ENCODE results near the gene CLPTM1.
"Not testable (repeated sequence)": the region's sequence is repeated elsewhere in the genome, so short reads cannot be mapped to it uniquely, and the experiment has no call there.

Gene CLPTM1

GRCh38 chr19:44942067-44942571 lies 13.1 kb upstream of the CLPTM1 start, which contains the start of gene APOC4:
Gene APOC4, plus strand, starts transcription at chr19:44942237. Its CDS starts 41 bp downstream, at chr19:44942278.
- no peak for DNase-seq

GRCh38 chr19:44943801-44944249 lies 11.4 kb upstream of the CLPTM1 start:
- no peak for DNase-seq

GRCh38 chr19:44947041-44947581 lies 8.1 kb upstream of the CLPTM1 start:
- DNase-seq = no peak

GRCh38 chr19:44948237-44948636 lies 6.9 kb upstream of the CLPTM1 start:
- DNase-seq = no peak

- no peak for DNase-seq
Observed at GRCh38 chr19:44948763-44949374, 6.3 kb upstream of the CLPTM1 start.

GRCh38 chr19:44949550-44949949 lies 5.6 kb upstream of the CLPTM1 start:
- no peak for DNase-seq

- DNase-seq = no peak
Observed at GRCh38 chr19:44951179-44952159, 3.7 kb upstream of the CLPTM1 start.

- no peak for DNase-seq
Observed at GRCh38 chr19:44954278-44954648, 917 bp upstream of the CLPTM1 start.

- no peak for DNase-seq
Observed at GRCh38 chr19:44955505-44956439, 592 bp downstream of the CLPTM1 start.

- DNase-seq = no peak
Observed at GRCh38 chr19:44957526-44957925, 2.3 kb downstream of the CLPTM1 start.

- no peak for DNase-seq
Observed at GRCh38 chr19:44958090-44958489, 2.9 kb downstream of the CLPTM1 start.

GRCh38 chr19:44959691-44960090 lies 4.5 kb downstream of the CLPTM1 start:
- DNase-seq = no peak

GRCh38 chr19:44960906-44961728 lies 5.9 kb downstream of the CLPTM1 start:
- no peak for DNase-seq

GRCh38 chr19:44961821-44962220 lies 6.6 kb downstream of the CLPTM1 start:
- no peak for DNase-seq

GRCh38 chr19:44968118-44968517 lies 12.9 kb downstream of the CLPTM1 start:
- no peak for DNase-seq

GRCh38 chr19:44968670-44969069 lies 13.5 kb downstream of the CLPTM1 start:
- DNase-seq = no peak

GRCh38 chr19:44969437-44969836 lies 14.3 kb downstream of the CLPTM1 start:
- DNase-seq = no peak

GRCh38 chr19:44971451-44971850 lies 16.3 kb downstream of the CLPTM1 start:
- not testable (repeated sequence) for DNase-seq

GRCh38 chr19:44972802-44973201 lies 17.6 kb downstream of the CLPTM1 start:
- no peak for DNase-seq

- no peak for DNase-seq
Observed at GRCh38 chr19:44973982-44974735, 19.0 kb downstream of the CLPTM1 start.

- no peak for DNase-seq
Observed at GRCh38 chr19:44974857-44975256, 19.7 kb downstream of the CLPTM1 start.
